CD8-positive, alpha-beta memory T cell (primary cell): ENCODE results near the gene KSR1. TPM values are rescaled to one million over a fixed set of nuclear protein-coding genes. Genes with fewer than 3 reads are reported as not detected.
A peak's percentile ranks its signal among the peaks of the same experiment; 100 is the strongest.
"Not testable (repeated sequence)": the region's sequence is repeated elsewhere in the genome, so short reads cannot be mapped to it uniquely, and the experiment has no call there.

Experiments used
- CTCF ChIA-PET: fragments of 350-600 bp; sonication (Branson Sonifier 250); formaldehyde crosslinking; loops from one replicate; lab custom pipeline; 2021; ENCODE audit warnings: antibody characterized with exemption; lab: Charles Lee
- POLR2A ChIA-PET: fragments of 350-600 bp; sonication (Branson Sonifier 250); formaldehyde crosslinking; loops from one replicate; lab custom pipeline; 2021; ENCODE audit warnings: antibody characterized with exemption; lab: Charles Lee
- DNase-seq, 5 donors: peaks; one replicate each; pipeline versions ENCODE4 v3.0.0 to v3.0.0-alpha.2; 2020 to 2022; ENCODE audit warnings: mixed read lengths in 1 of 5
- H3K27ac ChIP-seq: one replicate; pipeline ENCODE4 v1.7.0; 2013; ENCODE audit warnings: low read depth, mild to moderate bottlenecking, low read length, moderate library complexity
- H3K27me3 ChIP-seq: 2 replicates; pipeline ENCODE4 v1.7.0; 2013; ENCODE audit warnings: low read length, mild to moderate bottlenecking; ENCODE audit not compliant: insufficient read depth, poor library complexity, severe bottlenecking
- H3K36me3 ChIP-seq: 2 replicates; pipeline ENCODE4 v1.7.0; 2013; ENCODE audit warnings: mild to moderate bottlenecking, low read length, moderate library complexity; ENCODE audit not compliant: insufficient read depth
- H3K4me1 ChIP-seq: 2 replicates; pipeline ENCODE4 v1.7.0; 2013; ENCODE audit warnings: mild to moderate bottlenecking, low read length, moderate library complexity; ENCODE audit not compliant: insufficient read depth
- H3K4me3 ChIP-seq: 2 replicates; pipeline ENCODE4 v1.7.0; 2013; ENCODE audit warnings: mild to moderate bottlenecking, low read length
- H3K9me3 ChIP-seq: 2 replicates; pipeline ENCODE4 v1.7.0; 2013; ENCODE audit warnings: mild to moderate bottlenecking, low read length
- H3K27ac Mint-ChIP-seq, 8 donors: one replicate each; pipeline ENCODE4 v1.8.0; 2020 to 2021; ENCODE audit warnings: mixed read lengths in 8 of 8, mild to moderate bottlenecking in 6 of 8, inconsistent platforms in 3 of 8, moderate library complexity in 3 of 8
- H3K27me3 Mint-ChIP-seq, 2 donors: one replicate each; pipeline ENCODE4 v1.8.0; 2020 to 2021; ENCODE audit warnings: mixed read lengths in 2 of 2, mild to moderate bottlenecking in 1 of 2, moderate library complexity in 1 of 2
- H3K36me3 Mint-ChIP-seq, 3 donors: one replicate each; pipeline ENCODE4 v1.8.0; 2020 to 2021; ENCODE audit warnings: mixed read lengths in 3 of 3, inconsistent platforms in 1 of 3, mild to moderate bottlenecking in 1 of 3
- H3K4me1 Mint-ChIP-seq, 3 donors: one replicate each; pipeline ENCODE4 v1.8.0; 2020 to 2021; ENCODE audit warnings: mixed read lengths in 3 of 3, inconsistent platforms in 1 of 3, mild to moderate bottlenecking in 1 of 3
- H3K4me3 Mint-ChIP-seq, 7 donors: one replicate each; pipeline ENCODE4 v1.8.0; 2020 to 2021; ENCODE audit warnings: mixed read lengths in 7 of 7, mild to moderate bottlenecking in 6 of 7, moderate library complexity in 4 of 7, inconsistent platforms in 2 of 7
- H3K9me3 Mint-ChIP-seq, 5 donors: one replicate each; pipeline ENCODE4 v1.8.0; 2020 to 2022; ENCODE audit warnings: mixed read lengths in 5 of 5, mild to moderate bottlenecking in 3 of 5, moderate library complexity in 2 of 5, inconsistent platforms in 1 of 5
- polyA plus RNA-seq: library from polyadenylated mRNA; unstranded; fragments of 300-500 nt; fragmentation: Illumina TruSeq; gene quantifications from one replicate; pipeline ENCODE4 v1.2.3, GENCODE V29; 2021
- total RNA-seq, 2 experiments: library from RNA; stranded (reverse); gene quantifications; one replicate each; pipeline ENCODE4 v1.2.3, GENCODE V29; 2021

KSR1 gene
- total and polyA plus RNA-seq, 3 experiments from 2014 or later, result 2.9 to 26.9 (median 26.3) TPM

DNA sequence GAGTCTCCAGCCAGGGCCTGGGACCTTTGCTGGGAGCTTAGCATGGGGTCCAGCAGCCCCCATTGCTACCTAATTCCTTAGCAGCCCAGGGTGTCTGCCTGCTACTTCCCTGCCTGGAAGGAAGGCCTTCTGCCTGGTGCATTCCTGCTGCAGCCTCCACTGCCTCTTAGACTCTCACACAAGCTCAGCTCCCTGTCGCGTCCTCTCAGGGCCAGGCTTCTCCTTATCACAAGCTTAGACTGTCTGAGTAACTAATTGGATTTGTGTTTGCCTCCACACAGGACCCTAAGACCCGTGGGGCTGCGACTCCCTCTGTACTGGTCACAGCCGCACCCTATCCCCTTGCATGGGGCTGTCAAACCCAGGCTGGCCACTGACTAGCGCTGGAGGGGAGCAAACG lies 181.6 kb downstream of the KSR1 start:
- H3K27ac Mint-ChIP-seq, H3K4me1 ChIP-seq, H3K4me3 ChIP-seq, H3K9me3 ChIP-seq, H3K9me3 Mint-ChIP-seq, H3K36me3 ChIP-seq, H3K27ac ChIP-seq, H3K4me3 Mint-ChIP-seq, CTCF ChIA-PET, DNase-seq, H3K27me3 ChIP-seq, H3K27me3 Mint-ChIP-seq: not testable (repeated sequence)
- Mint-ChIP-seq H3K4me1 (peaks cover 2 to 14% (median 13%) of the 10 kb centered on the region in 3 donors), H3K36me3 (peaks cover 0 to 20% (median 10%) of the 10 kb centered on the region in 3 donors)
- POLR2A ChIA-PET, result interaction anchor here (0.5 kb wide), 1 partner anchor 18 kb away, joined by 4 read pairs; no protein-coding TSS in a partner anchor

GRCh38 chr17:27638415-27638914 lies 182.2 kb downstream of the KSR1 start:
- H3K9me3 ChIP-seq, H3K27me3 Mint-ChIP-seq, H3K27ac Mint-ChIP-seq, POLR2A ChIA-PET, H3K4me3 ChIP-seq, H3K4me3 Mint-ChIP-seq, H3K9me3 Mint-ChIP-seq, H3K27ac ChIP-seq, H3K4me1 ChIP-seq, DNase-seq, H3K27me3 ChIP-seq, H3K4me1 Mint-ChIP-seq, H3K36me3 ChIP-seq: not testable (repeated sequence)
- H3K36me3 Mint-ChIP-seq, result peaks cover 0 to 20% (median 10%) of the 10 kb centered on the region in 3 donors
- CTCF ChIA-PET, result interaction anchor here (1.3 to 2.2 kb wide), 2 partner anchors 17 to 39 kb away, joined by 3 to 7 read pairs; no protein-coding TSS in a partner anchor

DNA sequence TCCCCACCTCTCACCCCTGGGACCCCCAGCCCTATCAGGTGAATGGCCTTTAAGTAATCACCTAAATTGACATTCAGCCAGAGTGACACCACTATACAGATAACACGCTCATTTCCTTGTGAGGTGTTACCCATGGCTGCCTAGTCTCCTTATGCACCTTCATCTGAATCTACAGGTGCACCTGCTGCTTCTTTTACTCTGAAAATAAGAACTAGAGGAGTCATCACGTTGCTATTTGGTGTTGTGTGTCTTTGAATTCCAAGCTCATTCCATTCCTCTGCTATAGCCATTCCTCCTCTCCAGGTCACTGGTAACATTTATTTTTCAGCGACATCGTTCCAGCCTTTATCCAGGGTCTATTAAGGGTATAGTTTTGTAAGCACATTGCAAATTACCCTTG lies 184.5 kb downstream of the KSR1 start:
- Histone ChIP-seq H3K27ac (no peak overlapping the region), H3K27me3 (no peaks in the 10 kb centered on the region), H3K4me3 (no peak overlapping the region), H3K4me1 (no peaks in the 10 kb centered on the region), H3K9me3 (no peaks in the 10 kb centered on the region), H3K36me3 (no peaks in the 10 kb centered on the region)
- Mint-ChIP-seq H3K9me3 (no peaks in the 10 kb centered on the region), H3K4me3 (no peak overlapping the region), H3K27me3 (no peaks in the 10 kb centered on the region), H3K36me3 (peaks cover 0 to 27% (median 10%) of the 10 kb centered on the region in 3 donors), H3K27ac (no peak overlapping the region), H3K4me1 (no peaks in the 10 kb centered on the region)
- ChIA-PET POLR2A (no interaction called here), CTCF (interaction anchor here (1.3 to 2.2 kb wide), 3 partner anchors 8 to 38 kb away, joined by 3 to 7 read pairs (median 5); no protein-coding TSS in a partner anchor)
- no peak for DNase-seq

DNA sequence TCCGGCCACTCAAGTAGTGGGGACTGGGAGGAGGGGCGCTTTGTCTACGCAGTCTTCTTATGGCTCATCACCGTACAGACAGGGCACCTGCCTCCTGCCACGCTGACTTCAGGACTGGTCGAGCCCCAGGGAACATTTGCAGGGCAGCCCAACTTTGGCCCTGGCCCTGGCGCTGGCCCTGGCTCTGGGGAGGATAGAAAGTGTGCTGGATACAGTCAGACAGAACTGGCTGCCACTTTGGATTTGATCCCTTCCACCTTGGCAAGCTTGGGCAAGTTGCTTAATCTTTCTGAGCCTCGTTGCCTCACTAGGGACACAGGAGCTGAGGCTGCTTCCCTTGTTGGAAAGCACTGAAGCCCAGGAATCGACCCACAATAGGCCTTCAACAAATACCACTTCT lies 188.3 kb downstream of the KSR1 start:
- Histone ChIP-seq H3K4me3 (no peak overlapping the region), H3K36me3 (no peaks in the 10 kb centered on the region), H3K9me3 (no peaks in the 10 kb centered on the region), H3K27me3 (no peaks in the 10 kb centered on the region), H3K4me1 (no peaks in the 10 kb centered on the region), H3K27ac (no peak overlapping the region)
- peaks cover 0 to 1% of the 10 kb centered on the region in 2 donors for H3K27me3 Mint-ChIP-seq
- H3K27ac Mint-ChIP-seq, result no peak overlapping the region
- CTCF ChIA-PET, result interaction anchor here (14.0 kb wide), 1 partner anchor 40 kb away, joined by 161 read pairs; no protein-coding TSS in a partner anchor
- no peak for DNase-seq
- no peaks in the 10 kb centered on the region for H3K4me1 Mint-ChIP-seq
- H3K36me3 Mint-ChIP-seq, result peaks cover 0 to 35% (median 14%) of the 10 kb centered on the region in 3 donors
- no peaks in the 10 kb centered on the region for H3K9me3 Mint-ChIP-seq
- POLR2A ChIA-PET, result no interaction called here
- no peak overlapping the region for H3K4me3 Mint-ChIP-seq

GRCh38 chr17:27645621-27646020 lies 189.4 kb downstream of the KSR1 start:
- H3K36me3 ChIP-seq, H3K27ac ChIP-seq, H3K4me3 Mint-ChIP-seq, H3K4me1 ChIP-seq, H3K27ac Mint-ChIP-seq, H3K4me3 ChIP-seq, H3K4me1 Mint-ChIP-seq, H3K9me3 ChIP-seq, POLR2A ChIA-PET, H3K27me3 Mint-ChIP-seq, DNase-seq, H3K9me3 Mint-ChIP-seq, H3K27me3 ChIP-seq: not testable (repeated sequence)
- peaks cover 0 to 28% (median 8%) of the 10 kb centered on the region in 3 donors for H3K36me3 Mint-ChIP-seq
- CTCF ChIA-PET, result interaction anchor here (1.3 to 14.0 kb wide), 3 partner anchors 9 to 41 kb away, joined by 3 to 161 read pairs (median 4); no protein-coding TSS in a partner anchor

DNA sequence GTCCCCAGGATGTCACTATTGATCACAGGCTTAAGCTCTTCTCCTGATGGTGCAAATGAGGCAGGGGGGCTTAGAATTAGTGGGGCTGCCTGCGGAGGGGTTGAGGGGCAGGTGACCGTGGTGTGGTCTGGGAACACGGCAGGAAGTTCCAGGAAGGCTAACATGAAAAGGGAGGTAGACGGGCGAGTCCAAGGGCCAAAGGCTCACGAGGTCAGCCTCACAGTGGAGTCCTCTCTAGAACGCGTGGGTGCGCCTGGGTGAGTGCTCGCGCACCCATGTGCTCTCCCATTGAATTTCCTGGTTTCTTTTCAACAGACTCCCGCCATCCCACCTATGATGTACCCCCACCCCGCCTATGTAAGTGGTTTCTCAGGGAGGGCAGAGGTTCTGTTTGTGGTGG lies 190.0 kb downstream of the KSR1 start:
- DNase-seq, result no peak
- no peak overlapping the region for H3K4me3 Mint-ChIP-seq
- Histone ChIP-seq H3K27me3 (no peaks in the 10 kb centered on the region), H3K27ac (no peak overlapping the region), H3K4me3 (no peak overlapping the region), H3K36me3 (no peaks in the 10 kb centered on the region), H3K4me1 (no peaks in the 10 kb centered on the region), H3K9me3 (no peaks in the 10 kb centered on the region)
- peaks cover 0 to 22% (median 5%) of the 10 kb centered on the region in 3 donors for H3K36me3 Mint-ChIP-seq
- H3K4me1 Mint-ChIP-seq, result no peaks in the 10 kb centered on the region
- H3K27ac Mint-ChIP-seq, result peak overlapping the region in 1 of 8 donors; percentile 50
- POLR2A ChIA-PET, result no interaction called here
- CTCF ChIA-PET, result interaction anchor here (1.3 to 14.0 kb wide), 3 partner anchors 8 to 42 kb away, joined by 3 to 161 read pairs (median 4); no protein-coding TSS in a partner anchor
- H3K27me3 Mint-ChIP-seq, result peaks cover 0 to 1% of the 10 kb centered on the region in 2 donors
- no peaks in the 10 kb centered on the region for H3K9me3 Mint-ChIP-seq

GRCh38 chr17:27647765-27648164 lies 191.5 kb downstream of the KSR1 start:
- Mint-ChIP-seq H3K4me1 (no peaks in the 10 kb centered on the region), H3K9me3 (no peaks in the 10 kb centered on the region), H3K27me3 (peaks cover 0 to 1% of the 10 kb centered on the region in 2 donors), H3K36me3 (peaks cover 0 to 16% (median 4%) of the 10 kb centered on the region in 3 donors), H3K27ac (peak overlapping the region in 2 of 8 donors; percentile 4 to 36), H3K4me3 (no peak overlapping the region)
- H3K36me3 ChIP-seq, result no peaks in the 10 kb centered on the region
- no peak overlapping the region for H3K27ac ChIP-seq
- H3K27me3 ChIP-seq, result no peaks in the 10 kb centered on the region
- H3K4me3 ChIP-seq, result no peak overlapping the region
- DNase-seq, result no peak
- CTCF ChIA-PET, result interaction anchor here (14.0 kb wide), 1 partner anchor 43 kb away, joined by 161 read pairs; no protein-coding TSS in a partner anchor
- POLR2A ChIA-PET, result no interaction called here
- H3K9me3 ChIP-seq, result no peaks in the 10 kb centered on the region
- H3K4me1 ChIP-seq, result no peaks in the 10 kb centered on the region

GRCh38 chr17:27649111-27649571 lies 192.9 kb downstream of the KSR1 start:
- H3K4me3 ChIP-seq, H3K36me3 ChIP-seq, H3K9me3 ChIP-seq, H3K4me1 ChIP-seq, H3K27me3 ChIP-seq, H3K4me3 Mint-ChIP-seq, H3K27me3 Mint-ChIP-seq, DNase-seq, H3K9me3 Mint-ChIP-seq, H3K27ac Mint-ChIP-seq, H3K27ac ChIP-seq, POLR2A ChIA-PET, H3K4me1 Mint-ChIP-seq: not testable (repeated sequence)
- peaks cover 0 to 12% (median 4%) of the 10 kb centered on the region in 3 donors for H3K36me3 Mint-ChIP-seq
- CTCF ChIA-PET, result interaction anchor here (1.7 to 14.0 kb wide), 3 partner anchors 9 to 412 kb away, joined by 3 to 161 read pairs (median 20); no protein-coding TSS in a partner anchor
